ENCODE data around the gene ZAR1.

- TF ChIP-seq SIN3A (IDR thresholded peaks at IDR 0.05; ENCODE audit: low read depth): no peak
- no peak for TF ChIP-seq YY1 (IDR thresholded peaks at IDR 0.05; ENCODE audit: extremely low read depth, insufficient replicate concordance, low read depth, low read length)
- TF ChIP-seq, protein P1, sequence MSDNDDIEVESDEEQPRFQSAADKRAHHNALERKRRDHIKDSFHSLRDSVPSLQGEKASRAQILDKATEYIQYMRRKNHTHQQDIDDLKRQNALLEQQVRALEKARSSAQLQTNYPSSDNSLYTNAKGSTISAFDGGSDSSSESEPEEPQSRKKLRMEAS (IDR thresholded peaks at IDR 0.05): no peak
- TF ChIP-seq, protein P2, sequence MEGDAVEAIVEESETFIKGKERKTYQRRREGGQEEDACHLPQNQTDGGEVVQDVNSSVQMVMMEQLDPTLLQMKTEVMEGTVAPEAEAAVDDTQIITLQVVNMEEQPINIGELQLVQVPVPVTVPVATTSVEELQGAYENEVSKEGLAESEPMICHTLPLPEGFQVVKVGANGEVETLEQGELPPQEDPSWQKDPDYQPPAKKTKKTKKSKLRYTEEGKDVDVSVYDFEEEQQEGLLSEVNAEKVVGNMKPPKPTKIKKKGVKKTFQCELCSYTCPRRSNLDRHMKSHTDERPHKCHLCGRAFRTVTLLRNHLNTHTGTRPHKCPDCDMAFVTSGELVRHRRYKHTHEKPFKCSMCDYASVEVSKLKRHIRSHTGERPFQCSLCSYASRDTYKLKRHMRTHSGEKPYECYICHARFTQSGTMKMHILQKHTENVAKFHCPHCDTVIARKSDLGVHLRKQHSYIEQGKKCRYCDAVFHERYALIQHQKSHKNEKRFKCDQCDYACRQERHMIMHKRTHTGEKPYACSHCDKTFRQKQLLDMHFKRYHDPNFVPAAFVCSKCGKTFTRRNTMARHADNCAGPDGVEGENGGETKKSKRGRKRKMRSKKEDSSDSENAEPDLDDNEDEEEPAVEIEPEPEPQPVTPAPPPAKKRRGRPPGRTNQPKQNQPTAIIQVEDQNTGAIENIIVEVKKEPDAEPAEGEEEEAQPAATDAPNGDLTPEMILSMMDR (IDR thresholded peaks at IDR 0.05 in 2 of 3, conservative IDR thresholded peaks at IDR 0.05 in 1 of 3; ENCODE audit: borderline replicate concordance in 1 of 3, insufficient read depth in 1 of 3, low read depth in 2 of 3, low read length in 2 of 3): no peak
- TF ChIP-seq POLR2AphosphoS5 (IDR thresholded peaks at IDR 0.05; ENCODE audit: low read depth, low read length): no peak
- no peak for TF ChIP-seq EZH2 (IDR thresholded peaks at IDR 0.05)
- no peak for TF ChIP-seq ATF3 (IDR thresholded peaks at IDR 0.05)
- TF ChIP-seq, protein P3, sequence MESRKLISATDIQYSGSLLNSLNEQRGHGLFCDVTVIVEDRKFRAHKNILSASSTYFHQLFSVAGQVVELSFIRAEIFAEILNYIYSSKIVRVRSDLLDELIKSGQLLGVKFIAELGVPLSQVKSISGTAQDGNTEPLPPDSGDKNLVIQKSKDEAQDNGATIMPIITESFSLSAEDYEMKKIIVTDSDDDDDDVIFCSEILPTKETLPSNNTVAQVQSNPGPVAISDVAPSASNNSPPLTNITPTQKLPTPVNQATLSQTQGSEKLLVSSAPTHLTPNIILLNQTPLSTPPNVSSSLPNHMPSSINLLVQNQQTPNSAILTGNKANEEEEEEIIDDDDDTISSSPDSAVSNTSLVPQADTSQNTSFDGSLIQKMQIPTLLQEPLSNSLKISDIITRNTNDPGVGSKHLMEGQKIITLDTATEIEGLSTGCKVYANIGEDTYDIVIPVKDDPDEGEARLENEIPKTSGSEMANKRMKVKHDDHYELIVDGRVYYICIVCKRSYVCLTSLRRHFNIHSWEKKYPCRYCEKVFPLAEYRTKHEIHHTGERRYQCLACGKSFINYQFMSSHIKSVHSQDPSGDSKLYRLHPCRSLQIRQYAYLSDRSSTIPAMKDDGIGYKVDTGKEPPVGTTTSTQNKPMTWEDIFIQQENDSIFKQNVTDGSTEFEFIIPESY (IDR thresholded peaks at IDR 0.05; ENCODE audit: extremely low read depth, insufficient replicate concordance, low read length): no peak
- TF ChIP-seq RAD21 (IDR thresholded peaks at IDR 0.05; ENCODE audit: low read depth): no peak
- TF ChIP-seq ZNF274 (IDR thresholded peaks at IDR 0.05; ENCODE audit: low read depth, low read length): no peak
Measured at GRCh38 chr4:48484494-48485168, 5.4 kb upstream of the ZAR1 start.

Measured in HCT116 (cell line).